Large intestine (tissue), 3 donors: ENCODE results near the gene RNASE8. TPM values are rescaled to one million over a fixed set of nuclear protein-coding genes. Genes with fewer than 3 reads are reported as not detected.

Experiments used
- DNase-seq, 2 donors: peaks; one replicate each; pipeline versions ENCODE4 v3.0.0 to v3.0.0-alpha.2; 2013
- H3K27ac ChIP-seq: one replicate; pipeline ENCODE4 v1.5.1; 2013; ENCODE audit warnings: low read length
- H3K27me3 ChIP-seq: 2 replicates; pipeline ENCODE4 v1.6.1; 2013; ENCODE audit warnings: low read length; ENCODE audit not compliant: control insufficient read depth, insufficient read depth
- H3K36me3 ChIP-seq: 2 replicates; pipeline ENCODE4 v1.6.1; 2013; ENCODE audit warnings: low read length; ENCODE audit not compliant: control insufficient read depth, insufficient read depth
- H3K4me1 ChIP-seq: one replicate; pipeline ENCODE4 v1.6.1; 2013; ENCODE audit warnings: low read length; ENCODE audit not compliant: control insufficient read depth, insufficient read depth
- H3K4me3 ChIP-seq: one replicate; pipeline ENCODE4 v1.5.1; 2013; ENCODE audit warnings: low read length
- H3K9me3 ChIP-seq: one replicate; pipeline ENCODE4 v1.6.1; 2013; ENCODE audit warnings: mild to moderate bottlenecking, low read depth, low read length, moderate library complexity; ENCODE audit not compliant: control insufficient read depth
- WGBS: methylation state at CpG from one replicate; pipeline ENCODE4 v1.1.5; 2013; ENCODE audit warnings: low lambda C conversion rate; ENCODE audit not compliant: insufficient coverage; 5-methylcytosine and 5-hydroxymethylcytosine counted together
- polyA plus RNA-seq: library from polyadenylated mRNA; unstranded; fragments of 120-200 nt; gene quantifications from one replicate; pipeline ENCODE4 v1.2.1, GENCODE V29; 2013

RNASE8 gene
- polyA plus RNA-seq, 1 donor, result not detected

DNA sequence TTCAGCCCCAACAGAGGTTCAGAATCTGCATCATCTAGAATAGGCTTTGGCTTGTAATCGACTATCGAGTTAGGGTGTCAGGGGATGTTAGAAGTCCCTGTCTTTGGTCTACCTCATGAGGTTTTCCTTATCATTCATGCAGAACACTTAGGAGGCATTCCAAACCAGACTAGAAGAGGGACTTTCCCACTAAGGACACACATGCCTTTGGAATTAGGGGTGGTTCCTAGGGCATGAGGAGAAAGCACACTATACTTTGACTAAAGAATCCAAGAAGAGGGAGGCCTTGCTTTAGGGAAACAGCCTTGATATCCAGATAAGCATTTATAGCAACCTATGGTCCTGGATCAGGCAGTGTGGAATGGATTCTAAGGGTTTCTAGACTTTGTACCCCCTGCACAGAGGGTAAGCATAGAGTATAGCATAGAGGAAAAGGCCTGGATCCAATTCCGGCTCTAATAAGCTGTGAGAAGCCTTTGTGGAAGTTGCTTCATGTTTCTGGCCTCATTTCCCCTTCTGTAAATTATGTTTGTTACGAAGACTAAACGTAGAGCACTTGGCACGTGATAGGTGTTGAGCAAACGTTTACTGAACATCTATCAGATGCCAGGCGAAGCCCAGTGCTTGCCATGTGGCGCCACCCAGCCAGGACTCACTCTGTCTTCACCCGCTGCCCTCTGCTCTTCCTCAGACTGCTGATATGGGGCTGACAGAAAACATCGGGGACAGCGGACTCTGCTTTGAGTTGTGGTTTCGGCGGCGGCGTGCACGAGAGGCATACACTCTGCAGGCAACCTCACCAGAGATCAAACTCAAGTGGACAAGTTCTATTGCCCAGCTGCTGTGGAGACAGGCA lies 27.6 kb downstream of the RNASE8 start:
- DNase-seq, result peak in 1 of 2 donors; percentile 78
- peaks cover 85% of the 10 kb centered on the region for H3K36me3 ChIP-seq

DNA sequence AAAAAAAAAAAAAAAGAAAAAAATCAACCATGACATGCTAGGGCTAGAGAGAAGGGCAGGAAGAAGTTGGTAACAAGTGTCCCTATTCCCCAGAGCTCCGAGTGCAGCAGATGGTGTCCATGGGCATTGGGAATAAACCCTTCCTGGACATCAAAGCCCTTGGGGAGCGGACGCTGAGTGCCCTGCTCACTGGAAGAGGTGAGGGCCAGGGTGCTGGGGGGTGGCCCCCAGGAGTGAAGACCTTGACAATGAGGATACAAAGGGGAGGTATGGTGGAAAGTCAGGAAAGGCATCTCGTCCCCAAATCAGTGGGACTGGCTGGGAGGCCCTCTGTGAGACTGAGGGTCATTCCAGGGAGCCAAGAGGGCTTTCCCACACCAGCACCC lies 29.3 kb downstream of the RNASE8 start:
- no CpG with 5 or more reads among the region's 4 CpGs for WGBS
- H3K36me3 ChIP-seq, result peaks cover 85% of the 10 kb centered on the region

More for the DNA sequence above, 27.6 kb downstream of the RNASE8 start:
- H3K27ac ChIP-seq, result no peak overlapping the region
- H3K4me1 ChIP-seq, result peaks cover 13% of the 10 kb centered on the region
- H3K27me3 ChIP-seq, result no peaks in the 10 kb centered on the region
- no peak overlapping the region for H3K4me3 ChIP-seq
- 80% methylated on average over 1 of the region's 17 CpGs for WGBS
- no peaks in the 10 kb centered on the region for H3K9me3 ChIP-seq

DNA sequence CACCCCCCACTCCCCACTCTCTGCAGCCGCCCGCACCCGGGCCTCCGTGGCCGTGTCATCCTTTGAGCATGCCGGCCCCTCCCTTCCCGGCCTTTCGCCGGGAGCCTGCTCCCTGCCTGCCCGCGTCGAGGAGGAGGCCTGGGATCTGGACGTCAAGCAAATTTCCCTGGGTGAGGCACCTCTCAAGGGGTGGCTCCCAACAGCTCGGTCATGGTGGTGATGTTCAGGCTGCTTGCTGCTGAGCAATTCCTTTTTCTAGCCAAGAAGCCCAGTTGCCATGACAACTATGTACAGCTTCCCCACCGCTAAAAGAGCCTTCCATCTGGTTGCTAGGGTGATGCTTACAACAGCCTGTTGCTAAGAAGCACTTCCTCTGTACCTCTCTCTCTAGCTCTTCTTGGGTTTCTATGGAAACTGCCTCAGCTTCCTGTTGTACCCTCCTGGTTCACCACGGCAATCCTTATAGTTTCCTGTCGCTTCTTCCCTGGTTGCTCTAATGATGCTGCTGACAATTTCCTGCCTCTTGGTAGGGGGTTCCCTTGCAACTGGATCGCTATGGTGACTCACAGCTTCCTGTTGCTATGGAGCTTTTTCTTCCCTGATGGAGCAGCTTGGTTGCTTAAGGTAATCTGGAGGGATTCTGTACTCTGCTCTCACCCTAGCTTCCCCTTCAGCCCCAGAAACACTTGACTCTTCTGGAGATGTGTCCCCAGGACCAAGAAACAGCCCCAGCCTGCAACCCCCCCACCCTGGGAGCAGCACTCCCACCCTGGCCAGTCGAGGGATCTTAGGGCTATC lies 29.9 kb downstream of the RNASE8 start:
- DNase-seq, result peak in 1 of 2 donors; percentile 64
- H3K4me1 ChIP-seq, result peaks cover 13% of the 10 kb centered on the region
- H3K9me3 ChIP-seq, result peaks cover 5% of the 10 kb centered on the region
- H3K27ac ChIP-seq, result no peak overlapping the region
- 20% methylated on average over 1 of the region's 19 CpGs for WGBS
- no peaks in the 10 kb centered on the region for H3K27me3 ChIP-seq
- H3K4me3 ChIP-seq, result no peak overlapping the region
- H3K36me3 ChIP-seq, result peaks cover 83% of the 10 kb centered on the region

More for the DNA sequence above, 29.3 kb downstream of the RNASE8 start:
- H3K4me3 ChIP-seq, result no peak overlapping the region
- H3K27ac ChIP-seq, result no peak overlapping the region
- H3K9me3 ChIP-seq, result peaks cover 3% of the 10 kb centered on the region
- no peaks in the 10 kb centered on the region for H3K27me3 ChIP-seq
- DNase-seq, result no peak
- H3K4me1 ChIP-seq, result peaks cover 13% of the 10 kb centered on the region

DNA sequence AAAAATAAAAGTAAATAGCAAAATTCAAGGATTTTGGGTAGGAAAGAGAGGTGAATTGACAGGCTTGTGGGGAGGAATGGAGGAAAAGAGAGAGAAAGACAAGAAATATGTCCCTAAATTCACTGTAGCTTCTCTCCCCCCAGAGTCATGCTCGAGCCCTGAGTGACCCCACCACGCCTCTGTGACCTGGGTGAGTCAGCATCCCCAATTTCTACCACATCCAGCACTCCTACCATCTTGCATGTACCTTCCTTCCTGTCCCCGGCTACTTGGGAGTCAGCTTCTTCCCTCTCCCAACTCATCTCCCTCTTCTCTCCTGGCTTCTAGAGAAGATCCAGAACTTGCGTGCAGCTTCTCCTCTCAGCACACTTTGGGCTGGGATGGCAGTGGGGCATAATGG lies 31.1 kb downstream of the RNASE8 start:
- 100% methylated on average over 1 of the region's 4 CpGs for WGBS
- H3K9me3 ChIP-seq, result peaks cover 8% of the 10 kb centered on the region
- DNase-seq, result no peak
- no peak overlapping the region for H3K4me3 ChIP-seq
- H3K27ac ChIP-seq, result no peak overlapping the region
- no peaks in the 10 kb centered on the region for H3K27me3 ChIP-seq
- peaks cover 81% of the 10 kb centered on the region for H3K36me3 ChIP-seq
- peaks cover 19% of the 10 kb centered on the region for H3K4me1 ChIP-seq

DNA sequence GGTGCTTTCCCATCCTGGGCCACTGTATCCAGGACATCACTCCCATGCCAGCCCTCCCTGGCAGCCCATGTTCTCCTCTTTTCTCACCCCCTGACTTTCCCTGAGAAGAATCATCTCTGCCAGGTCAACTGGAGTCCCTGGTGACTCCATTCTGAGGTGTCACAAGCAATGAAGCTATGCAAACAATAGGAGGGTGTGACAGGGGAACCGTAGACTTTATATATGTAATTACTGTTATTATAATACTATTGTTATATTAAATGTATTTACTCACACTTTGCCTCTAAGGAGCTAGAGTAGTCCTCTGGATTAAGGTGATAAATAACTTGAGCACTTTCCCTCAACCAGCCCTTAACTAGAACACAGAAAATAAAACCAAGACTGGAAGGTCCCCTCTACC lies 31.6 kb downstream of the RNASE8 start:
- Histone ChIP-seq H3K4me3 (no peak overlapping the region), H3K27ac (no peak overlapping the region), H3K4me1 (peaks cover 25% of the 10 kb centered on the region), H3K27me3 (no peaks in the 10 kb centered on the region), H3K36me3 (peaks cover 77% of the 10 kb centered on the region), H3K9me3 (peaks cover 8% of the 10 kb centered on the region)
- no CpG with 5 or more reads among the region's 1 CpG for WGBS
- DNase-seq, result no peak

DNA sequence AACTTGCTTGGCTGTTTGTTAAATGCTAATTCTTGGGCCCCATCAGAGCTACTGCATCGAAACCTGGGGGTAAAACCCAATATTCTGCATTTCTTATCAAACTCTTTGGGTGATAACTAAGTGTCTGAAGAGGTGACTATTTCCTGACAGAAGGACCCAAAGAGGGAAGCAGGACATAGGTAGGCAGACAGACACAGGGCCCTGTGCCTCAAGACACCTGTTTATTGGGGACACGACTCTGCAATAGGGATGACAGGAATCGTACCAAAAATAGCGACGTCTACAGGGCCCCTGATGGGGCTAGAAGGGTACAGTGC lies 32.2 kb downstream of the RNASE8 start:
- WGBS, result no CpG with 5 or more reads among the region's 5 CpGs
- H3K36me3 ChIP-seq, result peaks cover 71% of the 10 kb centered on the region
- DNase-seq, result no peak
- peaks cover 8% of the 10 kb centered on the region for H3K9me3 ChIP-seq
- no peaks in the 10 kb centered on the region for H3K27me3 ChIP-seq
- no peak overlapping the region for H3K4me3 ChIP-seq
- H3K4me1 ChIP-seq, result peaks cover 23% of the 10 kb centered on the region
- no peak overlapping the region for H3K27ac ChIP-seq

DNA sequence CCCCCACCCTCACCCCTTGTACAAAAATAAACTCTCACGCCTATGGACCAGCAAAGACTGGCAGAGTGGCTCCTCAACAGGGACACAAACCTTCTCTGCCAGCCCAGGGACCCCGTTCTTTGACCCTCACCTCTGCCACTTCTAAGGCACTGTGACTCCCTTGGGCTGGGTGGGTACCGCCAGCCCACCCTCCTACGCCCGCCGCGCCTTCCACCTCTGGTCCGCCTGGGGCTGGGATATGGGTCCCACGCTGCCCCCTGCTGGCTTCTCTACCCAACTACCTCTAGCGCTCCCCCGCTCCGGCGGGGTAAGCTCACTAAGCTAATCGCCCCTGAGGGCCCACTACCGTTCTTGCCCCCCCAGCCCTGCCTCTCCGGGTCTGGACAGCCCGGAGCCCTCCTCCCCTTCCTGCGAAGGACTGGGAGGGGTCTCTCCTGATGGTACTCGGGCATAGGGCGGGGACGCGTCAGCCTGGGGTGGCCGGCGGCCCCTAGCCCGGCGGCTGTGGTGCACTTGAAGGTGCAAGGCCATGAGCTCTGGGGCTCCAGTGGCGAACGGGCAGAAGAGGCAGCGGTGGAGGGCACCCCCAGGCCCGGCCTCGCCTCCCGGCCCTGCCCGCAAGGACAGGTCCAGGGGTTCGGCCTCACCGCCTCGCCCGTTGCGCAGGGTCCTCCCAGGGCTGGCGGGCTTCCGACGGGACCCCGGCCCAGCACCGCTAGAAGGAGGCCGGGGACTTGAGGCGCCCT lies 32.7 kb downstream of the RNASE8 start:
- Histone ChIP-seq H3K9me3 (peaks cover 8% of the 10 kb centered on the region), H3K4me1 (peaks cover 18% of the 10 kb centered on the region), H3K4me3 (no peak overlapping the region), H3K36me3 (peaks cover 68% of the 10 kb centered on the region), H3K27ac (no peak overlapping the region), H3K27me3 (no peaks in the 10 kb centered on the region)
- WGBS, result no CpG with 5 or more reads among the region's 45 CpGs
- no peak for DNase-seq

DNA sequence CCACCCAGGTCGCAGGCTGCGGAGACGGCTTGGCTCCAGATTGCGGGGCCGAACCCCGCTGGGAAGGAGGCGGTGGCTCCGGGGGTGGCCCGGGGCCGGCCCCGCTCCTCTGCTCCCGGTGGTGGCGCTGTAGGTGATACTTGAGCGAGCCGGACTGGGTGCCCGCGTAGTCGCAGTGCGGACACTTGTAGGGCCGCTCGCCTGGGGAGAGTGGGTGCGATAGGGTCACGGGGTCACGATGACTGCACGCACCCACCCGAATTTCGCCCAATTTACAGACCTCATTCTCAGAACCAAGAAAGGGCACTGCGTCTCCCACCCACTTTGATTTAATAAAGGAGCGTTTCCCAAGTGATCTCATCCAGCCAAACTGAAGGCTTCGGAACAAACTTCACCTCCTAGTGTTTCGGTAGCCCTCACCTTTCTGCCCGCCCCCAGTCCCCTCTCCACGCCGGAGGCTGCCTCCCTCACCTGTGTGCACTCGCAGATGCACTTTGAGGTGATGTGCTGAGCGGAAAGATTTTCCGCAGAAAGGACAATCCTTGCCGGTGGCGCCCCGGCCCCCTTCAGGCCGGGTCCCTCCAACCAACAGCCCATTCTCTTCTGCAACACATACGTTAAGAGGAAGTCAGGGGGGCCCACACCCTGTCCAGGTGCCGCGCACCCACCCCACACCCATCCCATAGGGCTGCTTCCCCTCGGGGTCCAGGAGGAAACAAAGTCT lies 33.5 kb downstream of the RNASE8 start:
- Histone ChIP-seq H3K36me3 (peaks cover 64% of the 10 kb centered on the region), H3K4me1 (peaks cover 15% of the 10 kb centered on the region)
- no peak for DNase-seq

DNA sequence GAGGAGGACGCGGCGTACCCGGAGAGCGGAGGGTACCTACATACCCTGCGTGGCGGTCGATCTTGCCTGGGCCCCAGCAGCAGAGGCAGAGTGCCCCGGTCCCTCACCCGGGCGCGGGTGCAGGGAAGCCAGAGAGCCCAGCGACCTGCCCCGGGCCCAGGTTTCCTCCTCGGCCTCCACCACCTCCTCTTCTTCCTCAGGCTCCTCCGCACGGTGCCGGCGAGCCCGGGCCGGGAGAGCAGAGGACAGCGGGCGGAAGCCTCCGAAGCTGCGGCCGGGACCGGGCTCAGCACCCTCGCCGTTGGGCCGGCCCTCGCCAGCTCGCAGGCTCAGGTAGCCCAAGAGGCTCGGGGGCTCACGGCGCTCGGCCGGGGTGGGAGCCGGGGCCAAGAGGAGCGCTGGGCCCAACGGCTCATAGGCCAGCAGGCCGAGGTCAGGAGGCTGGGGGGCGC lies 34.2 kb downstream of the RNASE8 start:
- peaks cover 23% of the 10 kb centered on the region for H3K4me1 ChIP-seq
- peaks cover 8% of the 10 kb centered on the region for H3K9me3 ChIP-seq
- no CpG with 5 or more reads among the region's 42 CpGs for WGBS
- no peak overlapping the region for H3K4me3 ChIP-seq
- DNase-seq, result no peak
- H3K36me3 ChIP-seq, result peaks cover 59% of the 10 kb centered on the region
- H3K27ac ChIP-seq, result no peak overlapping the region
- H3K27me3 ChIP-seq, result no peaks in the 10 kb centered on the region

More for the DNA sequence above, 33.5 kb downstream of the RNASE8 start:
- no peaks in the 10 kb centered on the region for H3K27me3 ChIP-seq
- H3K27ac ChIP-seq, result no peak overlapping the region
- peaks cover 8% of the 10 kb centered on the region for H3K9me3 ChIP-seq
- H3K4me3 ChIP-seq, result no peak overlapping the region
- WGBS, result no CpG with 5 or more reads among the region's 45 CpGs
